GM12891 (cell line): ENCODE results near the gene OSBPL5.

ENCODE experiments used
- DNase-seq: peaks from one replicate; pipeline ENCODE4 v3.0.0; 2011; ENCODE audit warnings: low spot score; ENCODE audit not compliant: insufficient read length
- FAIRE-seq: peaks from 2 replicates; lab custom pipeline; 2011; peaks lifted over from hg19 to GRCh38; lab: Jason Lieb, UNC
- PAX5 ChIP-seq: IDR thresholded peaks from 2 replicates; pipeline ENCODE4 v1.6.1; 2011; ENCODE audit warnings: low read length, moderate library complexity, mild to moderate bottlenecking; ENCODE audit not compliant: insufficient read depth, severe bottlenecking
- POLR2A ChIP-seq: IDR thresholded peaks from 2 replicates; pipeline ENCODE4 v1.6.1; 2011; ENCODE audit warnings: low read depth, low read length, control low read depth
- POLR2AphosphoS5 ChIP-seq: IDR thresholded peaks from 2 replicates; pipeline ENCODE4 v1.6.1; 2011; ENCODE audit warnings: low read depth, low read length, control low read depth
- POU2F2 ChIP-seq: IDR thresholded peaks from 2 replicates; pipeline ENCODE4 v1.6.1; 2011; ENCODE audit warnings: low read depth, mild to moderate bottlenecking, control low read depth, low read length, moderate library complexity
- SPI1 ChIP-seq: IDR thresholded peaks from 2 replicates; pipeline ENCODE4 v1.6.1; 2011; ENCODE audit warnings: low read depth, low read length, control low read depth
- TAF1 ChIP-seq: IDR thresholded peaks from 2 replicates; pipeline ENCODE4 v1.6.1; 2011; ENCODE audit warnings: low read depth, low read length, control low read depth

Gene OSBPL5

GRCh38 chr11:3057069-3057963 is 107.8 kb downstream of the OSBPL5 start, which contains the start of gene CARS1:
TSS of gene CARS1 (minus strand) at chr11:3057423. CDS start at chr11:3057367, 56 bp downstream.
- FAIRE-seq (peak; percentile 99), DNase-seq (peak; percentile 98)
- no peak for TF ChIP-seq PAX5
- TF ChIP-seq TAF1 = peak; percentile 44; the same call in 1 of the 2 replicates
- TF ChIP-seq SPI1 = no peak
- 0 out of 2 replicates have a peak, but pooled peaks have one; percentile 44 for TF ChIP-seq POLR2A
- peak; percentile 66 for TF ChIP-seq POLR2AphosphoS5

DNA sequence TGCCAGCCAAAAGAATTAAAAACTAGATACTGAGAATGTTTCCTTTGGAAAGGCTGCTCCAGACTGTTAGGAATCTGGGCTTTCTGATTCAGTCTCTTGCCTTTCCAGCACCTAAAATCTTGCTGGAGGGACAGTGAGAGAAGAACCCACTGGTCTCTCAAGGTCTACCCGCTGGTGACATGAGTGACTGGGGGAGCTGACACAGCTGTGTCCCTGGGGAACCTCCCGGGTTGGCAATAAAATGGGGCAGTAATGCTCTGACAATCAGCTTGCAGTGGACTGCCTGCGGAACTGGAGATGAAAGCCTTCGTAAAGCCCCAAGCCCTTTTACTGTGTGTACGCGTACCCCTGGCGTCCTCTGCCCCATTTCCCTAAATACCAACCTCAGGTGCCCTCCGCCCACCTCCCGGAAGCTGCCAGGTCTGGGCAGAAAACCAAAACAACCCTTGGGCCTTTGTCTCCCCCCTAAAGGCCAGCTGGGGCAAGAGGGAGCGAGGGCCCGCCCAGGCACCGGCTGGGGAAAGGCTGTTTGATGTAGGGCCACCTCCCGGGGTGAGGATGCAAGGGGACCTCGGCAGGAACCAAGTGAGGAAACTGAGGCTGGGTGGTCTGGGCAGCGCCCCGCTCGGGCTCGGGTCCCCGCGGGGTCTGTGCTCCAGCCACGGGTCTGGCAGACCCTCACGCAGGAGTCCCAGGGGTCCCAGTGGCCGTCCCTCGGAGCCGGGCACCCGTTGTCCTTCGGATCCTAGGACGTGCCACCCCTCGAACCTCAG is 108.6 kb downstream of the OSBPL5 start:
- DNase-seq (no peak), FAIRE-seq (no peak)

DNA sequence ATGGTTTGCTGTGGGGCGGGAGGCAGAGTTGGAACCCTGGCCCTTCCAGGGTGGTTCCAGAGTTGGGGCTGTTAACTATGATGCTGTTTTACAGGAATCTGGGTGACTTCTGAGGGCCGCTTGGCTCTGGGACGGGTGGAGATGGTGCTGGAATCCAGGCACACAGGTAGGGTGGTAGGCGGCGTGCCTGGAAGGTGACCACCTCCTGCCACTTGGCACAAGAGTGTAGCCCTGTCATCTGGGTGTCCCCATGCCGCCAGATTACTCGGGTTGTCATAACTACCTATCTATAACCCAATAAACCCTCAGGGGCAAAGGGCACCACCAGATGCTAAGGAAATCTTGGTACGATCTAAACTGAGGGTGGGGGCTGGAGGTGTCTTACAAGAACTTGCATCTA is 109.2 kb downstream of the OSBPL5 start:
- FAIRE-seq = no peak
- no peak for TF ChIP-seq POLR2AphosphoS5
- TF ChIP-seq SPI1 = no peak
- no peak for TF ChIP-seq PAX5
- no peak for TF ChIP-seq TAF1
- TF ChIP-seq POU2F2 = no peak
- TF ChIP-seq POLR2A = no peak
- no peak for DNase-seq

More for the DNA sequence above, 108.6 kb downstream of the OSBPL5 start:
- TF ChIP-seq TAF1 = no peak
- TF ChIP-seq PAX5 = no peak
- no peak for TF ChIP-seq POLR2AphosphoS5
- no peak for TF ChIP-seq POU2F2
- TF ChIP-seq SPI1 = no peak
- TF ChIP-seq POLR2A = no peak

DNA sequence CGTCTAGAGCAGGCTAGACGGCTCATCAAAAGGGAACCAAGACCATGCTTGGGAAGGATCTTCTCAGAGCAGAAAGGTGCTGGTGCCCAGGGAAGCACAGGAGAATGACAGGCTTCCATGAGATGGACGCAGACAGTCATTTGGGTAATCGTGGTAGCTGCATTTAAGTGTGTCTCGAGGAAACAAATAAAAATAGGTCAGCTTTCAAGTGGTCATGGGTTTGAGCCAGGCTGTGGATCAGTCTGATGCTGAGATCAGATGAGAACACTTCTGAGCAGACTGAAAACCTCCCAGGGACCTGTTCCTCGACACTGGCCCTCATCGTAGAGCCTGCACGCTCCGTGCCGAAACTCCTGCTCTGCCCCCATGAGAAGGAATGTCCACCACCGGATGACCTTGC is 112.5 kb downstream of the OSBPL5 start:
- FAIRE-seq (no peak), DNase-seq (no peak)
- no peak for TF ChIP-seq POU2F2
- no peak for TF ChIP-seq POLR2AphosphoS5
- TF ChIP-seq SPI1 = no peak
- TF ChIP-seq POLR2A = no peak
- no peak for TF ChIP-seq PAX5
- no peak for TF ChIP-seq TAF1

DNA sequence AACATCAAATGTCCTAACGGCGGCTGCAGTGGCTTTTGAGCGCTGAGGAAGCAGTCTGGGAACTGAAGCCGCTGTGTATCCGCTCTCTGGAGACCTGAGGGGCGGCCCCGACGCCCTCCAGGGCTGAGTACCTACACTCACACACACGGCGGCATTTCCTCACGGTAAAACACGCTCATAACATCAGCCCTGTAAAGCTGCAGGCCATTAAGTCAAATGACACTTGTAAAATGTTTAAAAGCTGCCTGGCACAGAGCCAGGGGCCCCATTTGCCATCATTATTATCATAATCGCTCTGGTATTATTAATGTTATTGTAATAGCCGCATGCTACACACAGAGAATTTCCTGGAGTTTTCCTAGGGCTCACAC is 113.0 kb downstream of the OSBPL5 start:
- DNase-seq (no peak), FAIRE-seq (no peak)
- TF ChIP-seq POLR2A (no peak), POLR2AphosphoS5 (no peak), TAF1 (no peak), SPI1 (no peak), PAX5 (no peak), POU2F2 (no peak)

DNA sequence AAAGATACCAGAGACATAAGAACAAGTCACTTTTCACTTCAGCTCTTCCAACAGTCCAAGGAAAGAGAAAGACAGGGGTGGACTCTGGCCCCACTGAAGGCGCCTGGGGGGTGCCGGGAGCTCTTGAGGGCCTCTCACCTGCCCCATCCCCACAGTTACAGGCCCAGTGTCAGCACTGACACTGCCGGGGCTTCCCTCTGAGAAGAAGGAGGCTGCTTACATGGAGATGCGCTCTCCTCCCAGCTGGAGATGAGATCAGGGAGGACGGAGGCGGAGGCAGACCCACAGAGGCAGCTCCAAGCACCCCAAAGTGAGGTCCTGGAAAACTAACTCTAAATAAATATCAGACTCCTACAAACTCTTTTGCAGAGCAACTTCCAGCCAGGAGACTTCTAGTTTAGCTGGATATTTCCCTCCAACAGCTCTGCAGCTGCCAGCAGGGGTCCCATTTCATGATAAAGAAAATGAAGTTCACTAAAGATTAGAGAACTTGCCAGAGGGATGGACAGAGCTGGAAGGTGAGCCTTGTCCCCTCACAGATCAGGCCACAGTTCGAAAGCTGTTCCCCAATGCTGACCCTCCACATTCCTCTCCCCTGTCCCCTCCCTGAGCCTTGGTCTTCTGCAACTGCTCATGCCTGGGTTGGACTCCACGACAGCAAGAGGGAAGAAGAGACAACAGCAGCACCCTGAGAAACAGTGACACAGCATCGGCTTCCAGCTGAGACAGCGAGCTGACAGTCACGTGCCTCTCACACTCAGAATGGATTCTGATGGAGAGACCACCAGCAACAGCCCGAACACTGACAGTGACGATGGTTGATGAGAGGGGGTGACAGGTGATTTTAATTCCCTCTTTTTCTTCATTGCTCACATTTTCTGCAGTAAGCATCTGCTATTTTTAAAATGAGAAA is 113.7 kb downstream of the OSBPL5 start:
- TF ChIP-seq POU2F2 (no peak), TAF1 (no peak), PAX5 (no peak), POLR2AphosphoS5 (no peak), POLR2A (no peak), SPI1 (no peak)
- no peak for FAIRE-seq
- DNase-seq = no peak

DNA sequence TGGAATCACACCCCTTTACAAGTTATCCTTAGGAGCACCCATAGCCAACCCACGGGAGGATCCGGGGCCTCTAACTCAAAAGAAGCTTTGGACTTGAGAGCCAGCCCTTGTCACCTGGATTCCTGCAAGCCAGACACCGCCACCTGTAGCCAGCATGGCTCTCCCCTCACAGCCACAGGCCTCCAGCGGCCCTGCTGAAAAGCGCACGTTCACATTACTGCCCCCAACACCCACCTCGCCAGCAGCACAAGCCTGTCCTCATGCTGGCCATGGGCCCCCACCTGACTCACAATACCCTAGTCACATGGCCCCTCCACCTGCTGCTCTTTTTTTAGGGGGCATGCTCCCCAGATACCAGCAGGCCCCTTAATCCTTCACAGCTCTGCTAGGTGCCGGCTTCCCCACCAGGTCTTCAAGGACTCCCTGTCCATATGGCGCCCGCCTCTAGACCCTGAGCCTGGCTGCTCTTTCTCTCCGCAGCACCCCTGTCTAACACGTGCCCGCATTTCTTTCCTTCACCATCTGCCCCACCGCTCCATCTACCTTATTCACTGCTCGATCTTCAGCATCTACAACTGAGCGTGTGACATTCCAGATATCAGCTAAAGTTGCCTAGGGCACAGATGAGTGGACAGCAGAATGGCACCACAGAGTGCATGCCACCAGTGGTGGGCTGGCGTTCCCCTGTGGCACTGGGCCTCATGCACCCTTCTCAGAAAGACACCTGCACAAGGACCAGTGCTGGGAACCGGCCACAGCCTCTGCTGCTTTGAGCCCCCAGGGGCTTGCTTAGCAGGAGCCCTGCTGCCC is 114.5 kb downstream of the OSBPL5 start:
- DNase-seq (no peak), FAIRE-seq (no peak)
- TF ChIP-seq TAF1 (no peak), POLR2A (no peak), SPI1 (no peak), PAX5 (no peak), POLR2AphosphoS5 (no peak)
